Adrenal gland (tissue), 12 donors: ENCODE data around the gene APBA1. TPM values are rescaled to one million over a fixed set of nuclear protein-coding genes. Genes with fewer than 3 reads are reported as not detected.

ENCODE experiments used
- DNase-seq, 7 donors: peaks; one replicate each; pipeline ENCODE4 v3.0.0-alpha.2; 2019 to 2020
- H3K27ac ChIP-seq, 5 donors: fragments of 200-600 bp; sonication (generic) in 4 of 5; 1 replicate in 3 of 5; 2 replicates in 2 of 5; pipeline versions ENCODE4 v1.5.1 to v1.8.0; 2016 to 2020; ENCODE audit warnings: mild to moderate bottlenecking in 1 of 5
- H3K27me3 ChIP-seq: fragments of 200-600 bp; 2 replicates; pipeline ENCODE4 v1.8.0; 2021
- H3K36me3 ChIP-seq, 2 donors: fragments of 200-600 bp; replicated peaks in 1 of 2; 1 replicate in 1 of 2; 2 replicates in 1 of 2; pipeline versions ENCODE4 v1.5.1 to v1.8.0; 2018 to 2022
- H3K4me1 ChIP-seq, 2 donors: fragments of 200-600 bp; replicated peaks in 1 of 2; 1 replicate in 1 of 2; 2 replicates in 1 of 2; pipeline versions ENCODE4 v1.5.1 to v1.8.0; 2018 to 2021
- H3K4me3 ChIP-seq, 4 donors: fragments of 200-600 bp; sonication (generic) in 3 of 4; one replicate each; pipeline ENCODE4 v1.5.1; 2016 to 2018
- H3K9me3 ChIP-seq, 3 donors: fragments of 200-600 bp; sonication (generic) in 1 of 3; replicated peaks in 1 of 3; 1 replicate in 2 of 3; 2 replicates in 1 of 3; pipeline versions ENCODE4 v1.5.1 to v1.8.0; 2016 to 2021
- CTCF ChIP-seq, 6 experiments: fragments of 450-650 bp in 4 of 6; fragments of 200-600 bp in 2 of 6; sonication (generic) in 1 of 6; IDR thresholded peaks; 1 replicate in 5 of 6; 2 replicates in 1 of 6; pipeline versions ENCODE4 v1.5.1 to v1.8.0; 2016 to 2021; ENCODE audit warnings: antibody characterized with exemption in 6 of 6, mild to moderate bottlenecking in 2 of 6, moderate library complexity in 1 of 6
- POLR2A ChIP-seq, 2 donors: fragments of 450-650 bp; IDR thresholded peaks; one replicate each; pipeline ENCODE4 v1.6.1; 2017; ENCODE audit warnings: antibody characterized with exemption in 2 of 2, mild to moderate bottlenecking in 2 of 2, moderate library complexity in 1 of 2
- WGBS, 4 donors: extraction: QIAGEN DNeasy Blood & Tissue Kit in 2 of 4; methylation state at CpG; one replicate each; pipeline versions ENCODE4 v1.1.5 to v1.1.7; 2013 to 2017; 5-methylcytosine and 5-hydroxymethylcytosine counted together
- intact Hi-C, 2 donors: fragments of 100-400 bp; cut with DNase I; formaldehyde crosslinking; loops; one replicate each; pipeline versions ENCODE4 v1.14.1 to v1.15.0; 2022 to 2023
- polyA plus RNA-seq, 3 donors: library from polyadenylated mRNA; stranded (reverse); fragments of 200-250 nt in 2 of 3; fragments of 350-450 nt in 1 of 3; fragmentation: Illumina TruSeq in 1 of 3; extraction: RNeasy Lipid Tissue Mini Kit (QIAGEN cat#74804) in 1 of 3; gene quantifications; one replicate each; pipeline ENCODE4 v1.2.3, GENCODE V29; 2013 to 2014
- total RNA-seq, 9 donors: library from RNA; depleted of rRNA in 4 of 9; stranded (reverse); fragments of >200 nt in 4 of 9; fragments of 120-200 nt in 1 of 9; fragmentation: NEBNext Ultra II Directional in 1 of 9; extraction: Animal tissue kit (Norgen Biotek cat#: 25700) in 1 of 9; gene quantifications; one replicate each; pipeline versions ENCODE4 v1.1.0 to v1.2.4, GENCODE V29; 2013 to 2023
- donor health status: healthy with polysubstance abuse.
- donor health status: Bipolar disorder and iron deficiency.
- donor health status: DM: yes; HTN: yes; CAD: no.
- donor health status: DM: no; HTN: no; CAD: no.
- donor health status: DM: no; HTN: no; CAD: no.
- donor health status: DM: yes; HTN: yes; CAD: no.

The APBA1 gene
- total and polyA plus RNA-seq, 12 donors = 0.64 to 6.4 (median 3.5) TPM

DNA sequence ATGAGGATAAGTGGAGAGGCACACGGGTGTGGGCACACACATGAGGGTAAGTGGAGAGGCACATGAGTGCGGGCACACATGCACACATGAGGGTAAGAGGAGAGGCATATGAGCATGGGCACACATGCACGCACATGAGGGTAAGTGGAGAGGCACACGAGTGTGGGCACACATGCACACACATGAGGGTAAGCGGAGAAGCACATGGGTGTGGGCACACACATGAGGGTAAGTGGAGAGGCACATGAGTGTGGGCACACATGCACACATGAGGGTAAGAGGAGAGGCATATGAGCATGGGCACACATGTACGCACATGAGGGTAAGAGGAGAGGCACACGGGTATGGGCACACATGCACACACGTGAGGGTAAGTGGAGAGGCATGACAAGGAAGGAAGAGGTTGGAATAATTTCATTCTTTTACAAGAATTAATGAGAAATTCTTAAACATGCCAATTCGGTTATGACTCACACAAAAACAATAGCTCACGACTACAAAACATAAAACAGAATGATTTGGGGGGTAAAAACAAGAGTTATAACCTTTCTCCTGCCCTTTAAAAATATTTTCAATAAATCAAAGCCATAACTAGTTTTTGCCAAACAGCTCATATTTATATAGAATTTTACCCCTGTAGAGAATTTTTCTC is 67.5 kb downstream of the APBA1 start:
- 81 to 89% (median 85%) methylated on average over 10 of the region's 10 CpGs for WGBS, 4 donors
- Histone ChIP-seq H3K27me3 (no peaks in the 10 kb centered on the region), H3K27ac (no peak overlapping the region), H3K4me3 (no peak overlapping the region), H3K36me3 (no peaks in the 10 kb centered on the region), H3K9me3 (no peaks in the 10 kb centered on the region), H3K4me1 (peaks cover 0 to 11% of the 10 kb centered on the region in 2 donors)
- intact Hi-C loops = no loop called here
- DNase-seq = no peak
- TF ChIP-seq POLR2A (IDR thresholded peaks at IDR 0.05) (no peak), CTCF (IDR thresholded peaks at IDR 0.05) (no peak)

- TF ChIP-seq CTCF (IDR thresholded peaks at IDR 0.05) = no peak
- no peak for TF ChIP-seq POLR2A (IDR thresholded peaks at IDR 0.05)
- no peak overlapping the region for H3K4me3 ChIP-seq
- peaks cover 0 to 11% of the 10 kb centered on the region in 2 donors for H3K4me1 ChIP-seq
- H3K9me3 ChIP-seq = no peaks in the 10 kb centered on the region
- H3K36me3 ChIP-seq = no peaks in the 10 kb centered on the region
- 78 to 95% (median 87%) methylated on average over 5 of the region's 5 CpGs for WGBS, 4 donors
- no peak overlapping the region for H3K27ac ChIP-seq
- intact Hi-C loops = no loop called here
- no peak for DNase-seq
- H3K27me3 ChIP-seq = no peaks in the 10 kb centered on the region
Measured at GRCh38 chr9:69603656-69604055, 68.5 kb downstream of the APBA1 start.

- 18 to 35% (median 29%) methylated on average over 1 of the region's 1 CpG for WGBS, 4 donors
- Histone ChIP-seq H3K27me3 (no peaks in the 10 kb centered on the region), H3K4me3 (no peak overlapping the region), H3K9me3 (no peaks in the 10 kb centered on the region), H3K27ac (no peak overlapping the region), H3K36me3 (no peaks in the 10 kb centered on the region), H3K4me1 (peaks cover 0 to 11% of the 10 kb centered on the region in 2 donors)
- DNase-seq = no peak
- no peak for TF ChIP-seq POLR2A (IDR thresholded peaks at IDR 0.05)
- TF ChIP-seq CTCF (IDR thresholded peaks at IDR 0.05) = no peak
- intact Hi-C loops = no loop called here
Measured at GRCh38 chr9:69602773-69603172, 69.4 kb downstream of the APBA1 start.

GRCh38 chr9:69601698-69602097 is 70.5 kb downstream of the APBA1 start:
- no peak for DNase-seq
- TF ChIP-seq CTCF (IDR thresholded peaks at IDR 0.05) = no peak
- TF ChIP-seq POLR2A (IDR thresholded peaks at IDR 0.05) = no peak
- Histone ChIP-seq H3K4me1 (peaks cover 0 to 11% of the 10 kb centered on the region in 2 donors), H3K9me3 (no peaks in the 10 kb centered on the region), H3K27me3 (no peaks in the 10 kb centered on the region), H3K36me3 (no peaks in the 10 kb centered on the region), H3K4me3 (no peak overlapping the region), H3K27ac (no peak overlapping the region)
- intact Hi-C loops = no loop called here
- 52 to 79% (median 74%) methylated on average over 1 of the region's 1 CpG for WGBS, 4 donors
